Measurements from ENCODE around the gene RPUSD1.

DNA sequence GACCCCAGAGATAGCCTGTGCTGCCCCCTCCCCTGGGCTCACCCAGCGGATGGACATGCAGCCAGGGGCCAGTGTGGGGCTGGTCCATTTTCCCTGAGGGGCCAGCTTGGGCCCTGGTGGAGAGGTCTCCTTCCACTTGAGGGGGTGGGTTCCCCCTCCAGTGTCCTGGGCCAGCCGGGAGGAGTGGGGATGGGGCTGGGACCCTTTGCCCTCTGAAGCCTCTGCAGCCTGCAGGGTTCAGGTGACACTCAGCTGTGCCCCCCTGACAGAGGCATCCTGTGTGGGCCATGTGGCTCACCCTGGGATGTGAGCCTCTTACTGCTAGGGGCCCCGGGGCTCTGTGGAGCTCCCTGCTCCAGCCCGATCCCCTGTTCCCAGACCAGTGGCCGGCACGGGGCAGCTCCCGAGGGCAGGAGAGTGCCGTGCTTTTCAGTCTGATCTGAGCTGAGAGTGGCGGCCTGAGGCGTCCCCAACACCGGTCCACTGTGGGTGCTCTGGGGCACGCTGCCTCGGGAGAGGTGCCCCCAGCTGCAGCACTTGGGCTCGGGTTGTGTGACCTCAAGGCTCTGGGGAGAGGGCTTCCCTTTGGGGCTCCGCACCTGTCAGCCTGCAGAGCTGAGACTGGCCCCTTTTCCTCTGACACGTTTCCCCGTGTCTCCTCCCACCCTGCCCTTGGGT lies 12.8 kb upstream of the RPUSD1 start:
- TF ChIP-seq, protein P1, sequence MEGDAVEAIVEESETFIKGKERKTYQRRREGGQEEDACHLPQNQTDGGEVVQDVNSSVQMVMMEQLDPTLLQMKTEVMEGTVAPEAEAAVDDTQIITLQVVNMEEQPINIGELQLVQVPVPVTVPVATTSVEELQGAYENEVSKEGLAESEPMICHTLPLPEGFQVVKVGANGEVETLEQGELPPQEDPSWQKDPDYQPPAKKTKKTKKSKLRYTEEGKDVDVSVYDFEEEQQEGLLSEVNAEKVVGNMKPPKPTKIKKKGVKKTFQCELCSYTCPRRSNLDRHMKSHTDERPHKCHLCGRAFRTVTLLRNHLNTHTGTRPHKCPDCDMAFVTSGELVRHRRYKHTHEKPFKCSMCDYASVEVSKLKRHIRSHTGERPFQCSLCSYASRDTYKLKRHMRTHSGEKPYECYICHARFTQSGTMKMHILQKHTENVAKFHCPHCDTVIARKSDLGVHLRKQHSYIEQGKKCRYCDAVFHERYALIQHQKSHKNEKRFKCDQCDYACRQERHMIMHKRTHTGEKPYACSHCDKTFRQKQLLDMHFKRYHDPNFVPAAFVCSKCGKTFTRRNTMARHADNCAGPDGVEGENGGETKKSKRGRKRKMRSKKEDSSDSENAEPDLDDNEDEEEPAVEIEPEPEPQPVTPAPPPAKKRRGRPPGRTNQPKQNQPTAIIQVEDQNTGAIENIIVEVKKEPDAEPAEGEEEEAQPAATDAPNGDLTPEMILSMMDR (IDR thresholded peaks at IDR 0.05) = no peak
- TF ChIP-seq POLR2A (IDR thresholded peaks at IDR 0.05) = no peak

All from esophagus squamous epithelium (tissue), 4 donors.